GM18511 (cell line): ENCODE results near the gene SLC5A11.

Experiments used
- ATAC-seq: cut with Tn5 transposase; IDR thresholded peaks from one replicate; pipeline ENCODE4 v1.9.1; 2021; ENCODE audit warnings: mild to moderate bottlenecking, moderate library complexity; ENCODE audit not compliant: unreplicated experiment

Gene SLC5A11

GRCh38 chr16:24957887-24958286 is 112.1 kb downstream of the SLC5A11 start:
- no peak for ATAC-seq
